Measurements from ENCODE around the gene PTCH2.
"Not testable (repeated sequence)": the region's sequence is repeated elsewhere in the genome, so short reads cannot be mapped to it uniquely, and the experiment has no call there.

Gene PTCH2

GRCh38 chr1:44819196-44819607 is 23.9 kb downstream of the PTCH2 start:
- no peak for DNase-seq (ENCODE audit: low read depth in 2 of 2)

DNA sequence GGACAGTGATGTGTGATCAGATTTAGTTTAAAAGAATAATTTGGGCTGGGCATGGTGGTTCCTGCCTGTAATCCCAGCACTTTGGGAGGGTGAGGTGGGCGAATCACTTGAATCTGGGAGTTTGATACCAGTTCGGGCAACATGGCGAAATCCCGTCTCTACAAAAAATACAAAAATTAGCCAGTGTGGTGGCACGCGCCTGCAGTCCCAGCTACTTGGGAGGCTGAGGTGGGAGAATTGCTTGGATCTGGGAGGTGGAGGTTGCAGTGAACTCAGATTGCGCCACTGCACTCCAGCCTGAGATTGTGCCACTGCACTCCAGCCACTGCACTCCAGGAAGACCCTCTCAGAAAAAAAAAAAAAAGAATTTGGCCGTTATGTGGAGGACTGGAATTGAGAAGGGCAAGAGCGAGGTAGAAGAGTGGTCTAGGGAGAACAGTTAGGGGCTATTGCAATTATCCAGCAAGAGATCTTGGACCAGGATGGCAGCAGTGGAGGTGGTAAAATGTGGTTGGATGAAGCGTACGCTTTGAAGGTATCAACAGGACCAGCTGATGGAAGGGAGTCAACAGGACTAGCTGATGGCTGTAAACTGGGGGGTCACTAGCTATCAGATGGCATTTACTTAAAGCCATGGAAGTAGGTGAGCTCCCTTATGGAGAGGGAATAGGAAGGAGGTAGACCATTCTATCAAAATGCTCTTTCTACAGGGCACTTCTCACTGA is 25.1 kb downstream of the PTCH2 start:
- no peak for DNase-seq (ENCODE audit: low read depth in 2 of 2)

GRCh38 chr1:44817307-44817706 is 25.7 kb downstream of the PTCH2 start:
- DNase-seq (ENCODE audit: low read depth in 2 of 2) = no peak

DNA sequence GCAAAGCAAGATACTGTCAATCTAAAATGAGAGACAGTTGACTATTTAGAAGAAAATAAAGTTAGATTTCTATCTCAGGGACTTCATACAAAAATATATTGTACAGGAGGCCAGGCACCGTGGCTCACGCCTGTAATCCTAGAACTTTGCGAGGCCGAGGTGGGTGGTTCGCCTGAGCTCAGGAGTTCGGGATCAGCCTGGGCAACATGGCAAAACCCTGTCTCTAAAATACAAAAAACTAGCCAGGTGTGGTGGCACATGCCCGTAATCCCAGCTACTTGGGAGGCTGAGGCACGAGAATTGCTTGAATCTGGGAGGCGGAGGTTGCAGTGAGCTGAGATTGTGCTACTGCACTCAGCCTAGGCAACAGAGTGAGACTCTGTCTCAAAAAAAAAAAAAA is 27.1 kb downstream of the PTCH2 start:
- not testable (repeated sequence) for DNase-seq (ENCODE audit: low read depth in 2 of 2)

DNA sequence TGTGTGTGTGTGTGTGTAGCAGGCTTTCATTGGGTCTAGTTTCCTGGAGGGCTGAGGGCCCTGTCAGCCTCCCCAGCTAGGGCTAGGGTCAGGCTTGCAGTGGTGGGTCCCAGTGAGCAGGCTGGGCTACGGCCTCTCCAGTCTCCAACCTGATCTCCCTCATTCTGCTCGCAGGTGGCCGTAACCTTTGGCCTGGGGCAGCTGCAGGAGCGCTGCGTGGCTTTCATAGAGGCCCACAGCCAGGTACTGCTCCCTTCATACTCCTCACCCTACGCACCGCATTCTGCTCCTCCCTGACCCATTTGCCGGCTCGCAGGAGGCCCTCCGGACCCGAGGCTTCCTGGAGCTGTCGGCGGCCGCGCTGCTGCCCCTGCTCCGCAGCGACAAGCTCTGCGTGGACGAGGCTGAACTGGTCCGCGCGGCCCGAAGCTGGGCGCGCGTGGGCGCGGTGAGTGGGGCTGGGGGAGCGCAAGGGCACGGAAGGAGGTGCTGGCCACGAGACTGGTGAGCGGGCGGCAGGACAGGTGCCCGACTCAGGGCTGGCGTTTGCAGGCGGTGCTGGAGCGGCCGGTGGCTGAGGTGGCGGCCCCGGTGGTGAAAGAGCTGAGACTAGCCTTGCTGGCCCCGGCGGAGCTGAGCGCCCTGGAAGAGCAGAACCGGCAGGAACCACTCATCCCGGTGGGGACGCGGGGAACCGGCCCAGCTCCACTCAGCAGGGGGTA is 30.1 kb downstream of the PTCH2 start:
- no peak for DNase-seq (ENCODE audit: low read depth in 2 of 2)

GRCh38 chr1:44811234-44811633 is 31.8 kb downstream of the PTCH2 start:
- no peak for DNase-seq (ENCODE audit: low read depth in 2 of 2)

- not testable (repeated sequence) for DNase-seq (ENCODE audit: low read depth in 2 of 2)
Measured at GRCh38 chr1:44810762-44811105, 32.3 kb downstream of the PTCH2 start.

GRCh38 chr1:44810101-44810761 is 32.8 kb downstream of the PTCH2 start:
- no peak for DNase-seq (ENCODE audit: low read depth in 2 of 2)

- DNase-seq (ENCODE audit: low read depth in 2 of 2) = no peak
Measured at GRCh38 chr1:44808938-44809917, 33.8 kb downstream of the PTCH2 start.

- peak; percentile 68 to 69 for DNase-seq (ENCODE audit: low read depth in 2 of 2)
Measured at GRCh38 chr1:44808063-44808937, 34.8 kb downstream of the PTCH2 start, which contains the start of gene BTBD19. BTBD19 (plus strand) TSS chr1:44808523; CDS start chr1:44808821, 298 bp downstream.

DNA sequence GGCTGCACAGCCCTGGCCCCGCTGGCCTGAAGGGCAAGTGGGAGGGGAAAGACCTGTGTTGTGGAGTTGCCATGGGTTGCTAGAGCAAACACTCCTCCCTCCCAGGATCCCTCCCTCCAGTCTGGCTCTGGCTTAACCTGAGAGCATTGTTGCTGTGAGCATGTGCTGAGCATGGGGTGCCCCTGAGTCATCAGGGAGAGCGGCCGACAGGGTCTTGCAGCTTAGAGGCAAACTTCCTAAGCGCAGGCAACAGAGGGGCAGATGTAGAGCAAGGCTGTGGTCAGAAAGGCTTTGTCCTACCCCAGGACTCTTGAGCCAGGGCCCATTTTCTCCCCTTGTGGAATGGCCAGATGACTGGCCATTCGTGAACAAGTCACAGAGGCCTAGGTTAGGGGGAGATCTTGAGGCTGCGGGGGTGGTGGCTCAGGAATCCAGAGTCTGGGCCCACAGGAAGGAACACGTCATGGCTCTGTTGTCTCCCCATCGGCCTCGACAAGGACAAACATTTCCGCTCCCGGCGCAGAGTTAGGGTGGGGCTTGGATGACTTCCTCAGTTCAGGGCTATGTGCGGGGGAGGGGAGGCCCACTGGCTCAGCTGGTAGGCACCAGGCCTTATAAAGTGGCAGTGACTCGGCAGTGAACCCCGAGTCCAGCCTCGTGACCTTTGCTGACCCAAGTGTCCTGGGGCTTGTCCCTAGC is 35.5 kb downstream of the PTCH2 start:
- DNase-seq (ENCODE audit: low read depth in 2 of 2) = peak; percentile 97

DNA sequence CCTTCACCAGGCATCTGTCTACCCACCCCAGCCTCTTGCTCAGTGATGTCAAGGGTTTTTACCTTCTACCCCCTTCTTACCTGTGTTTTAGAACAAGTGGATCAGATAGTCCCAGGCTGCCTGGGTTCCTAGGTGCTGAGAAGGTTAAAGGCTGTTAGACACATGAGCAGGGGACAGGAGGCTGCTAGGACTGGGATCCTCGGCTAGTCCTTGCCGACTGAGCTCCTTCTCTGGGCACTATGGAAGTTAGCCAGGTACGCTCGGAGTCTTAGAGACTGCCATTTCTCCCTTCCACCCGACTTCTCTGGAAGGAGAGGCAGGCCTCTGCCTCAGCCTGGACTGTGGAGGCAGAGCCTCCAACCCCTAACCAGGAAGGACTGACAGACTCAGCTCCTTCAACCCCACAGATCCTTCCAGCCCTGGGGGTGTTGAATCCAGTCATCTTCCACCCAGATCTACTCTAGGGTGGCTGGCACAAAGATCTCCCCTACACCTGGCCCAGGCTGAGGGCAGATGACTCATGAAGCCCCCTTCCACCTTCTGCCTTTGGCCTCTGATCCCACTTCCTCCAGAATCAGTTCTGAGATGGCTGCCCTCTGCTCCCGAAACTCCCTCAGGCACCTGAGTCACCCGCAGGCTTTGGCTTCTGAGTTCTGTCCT is 36.2 kb downstream of the PTCH2 start, which contains the start of gene DYNLT4:
TSS of gene DYNLT4 (minus strand) at position 648 of the 660 bp plus-strand sequence. CDS start 683 bp downstream, outside the sequence.
- DNase-seq (ENCODE audit: low read depth in 2 of 2) = no peak

GRCh38 chr1:44806025-44806703 is 36.9 kb downstream of the PTCH2 start:
- DNase-seq (ENCODE audit: low read depth in 2 of 2) = no peak

GRCh38 chr1:44805311-44806024 is 37.6 kb downstream of the PTCH2 start:
- no peak for DNase-seq (ENCODE audit: low read depth in 2 of 2)

DNA sequence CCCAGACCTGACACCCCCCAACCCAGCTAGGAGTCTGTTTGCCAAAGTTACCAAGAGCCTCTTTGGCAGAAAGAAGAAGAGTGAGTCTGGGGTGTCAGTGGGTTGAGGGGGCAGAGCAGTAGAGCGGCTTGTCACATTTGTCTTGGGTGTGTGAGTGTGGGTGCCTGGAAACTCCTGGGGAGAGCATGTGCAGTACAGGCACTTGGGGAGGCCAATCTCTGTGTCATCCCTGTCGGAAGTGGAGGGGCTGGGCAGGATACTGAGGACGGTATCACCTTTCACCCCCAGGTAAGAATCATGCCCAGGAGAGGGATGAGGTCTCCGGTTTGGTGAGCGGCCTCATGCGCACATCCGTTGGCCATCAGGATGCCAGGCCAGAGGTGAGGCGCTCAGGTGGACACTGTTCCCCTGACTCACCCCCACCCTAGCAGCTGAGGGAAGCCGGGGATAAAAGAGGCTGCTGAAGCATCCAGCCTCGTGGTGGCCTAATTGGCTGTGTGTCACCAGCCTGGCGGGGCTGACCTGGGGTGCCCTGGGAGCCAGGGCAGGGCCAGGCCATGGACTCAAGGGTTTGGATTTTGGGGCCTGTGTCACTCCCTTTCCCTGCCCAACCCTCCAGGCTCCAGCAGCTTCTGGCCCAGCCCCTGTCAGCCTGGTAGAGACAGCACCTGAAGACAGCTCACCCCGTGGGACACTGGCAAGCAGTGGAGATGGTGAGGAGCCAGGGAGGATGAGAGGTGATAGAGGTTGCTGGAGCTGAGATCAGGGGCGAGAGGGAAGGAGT is 39.5 kb downstream of the PTCH2 start:
- DNase-seq (ENCODE audit: low read depth in 2 of 2) = no peak

DNA sequence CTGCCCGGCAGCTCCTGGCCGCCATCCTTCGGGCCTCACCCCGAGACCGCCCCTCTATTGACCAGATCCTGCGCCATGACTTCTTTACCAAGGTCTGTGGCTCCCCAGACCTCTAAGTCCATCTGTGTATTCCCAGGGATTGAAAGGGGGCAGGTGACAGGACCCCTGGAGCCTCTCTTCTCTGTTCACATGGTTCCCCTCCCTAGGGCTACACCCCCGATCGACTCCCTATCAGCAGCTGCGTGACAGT is 40.1 kb downstream of the PTCH2 start:
- DNase-seq (ENCODE audit: low read depth in 2 of 2) = no peak

DNA sequence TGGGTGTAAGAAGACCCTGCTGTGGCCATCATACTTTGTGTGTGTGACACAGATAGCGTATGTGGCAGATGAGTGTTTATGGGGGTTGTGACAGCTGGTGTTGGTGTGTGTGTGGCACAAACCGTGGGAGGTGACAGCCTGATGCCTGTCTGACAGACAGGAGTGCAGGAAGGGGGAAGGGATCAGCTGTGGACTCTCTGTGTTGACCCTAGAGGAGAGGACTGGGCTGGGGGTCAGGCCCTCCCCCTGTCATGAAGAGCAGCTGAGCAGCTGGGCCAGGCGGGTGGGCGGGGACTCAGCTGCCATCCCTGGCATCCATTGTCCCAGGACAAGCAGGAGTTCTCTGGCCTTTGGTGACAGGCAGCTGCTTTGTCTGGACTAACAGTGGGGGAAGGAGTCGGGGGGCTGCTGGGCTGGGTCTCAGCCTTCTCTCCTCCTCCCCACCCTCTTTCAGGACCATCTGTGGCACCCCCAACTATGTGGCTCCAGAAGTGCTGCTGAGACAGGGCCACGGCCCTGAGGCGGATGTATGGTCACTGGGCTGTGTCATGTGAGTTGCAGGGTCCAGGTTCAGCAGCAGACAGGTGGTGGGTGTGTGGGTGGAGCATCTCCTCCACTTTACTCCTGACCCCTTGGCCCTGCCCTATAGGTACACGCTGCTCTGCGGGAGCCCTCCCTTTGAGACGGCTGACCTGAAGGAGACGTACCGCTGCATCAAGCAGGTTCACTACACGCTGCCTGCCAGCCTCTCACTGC is 40.6 kb downstream of the PTCH2 start:
- DNase-seq (ENCODE audit: low read depth in 2 of 2) = no peak
